ENCODE results near the gene KATNAL2.
A peak's percentile ranks its signal among the peaks of the same experiment; 100 is the strongest.

The KATNAL2 gene

GRCh38 chr18:46917108-46917802, at the start of gene KATNAL2, which contains the start of gene PIAS2:
Gene KATNAL2, plus strand, starts transcription at chr18:46917602. Its CDS starts 29,271 bp downstream, at chr18:46946873.
Gene PIAS2, minus strand, starts transcription at chr18:46917507. Its CDS starts 162 bp downstream, at chr18:46917345.
- peak; percentile 48 for DNase-seq

- no peak for DNase-seq
Measured at GRCh38 chr18:46868169-46868921, 49.1 kb upstream of the KATNAL2 start.

GRCh38 chr18:46877329-46877987, 39.9 kb upstream of the KATNAL2 start:
- DNase-seq, result no peak

GRCh38 chr18:46883180-46883579, 34.2 kb upstream of the KATNAL2 start:
- DNase-seq, result no peak

GRCh38 chr18:46886893-46887292, 30.5 kb upstream of the KATNAL2 start:
- DNase-seq, result no peak

GRCh38 chr18:46888965-46889364, 28.4 kb upstream of the KATNAL2 start:
- DNase-seq, result no peak

- DNase-seq, result no peak
Measured at GRCh38 chr18:46891742-46892214, 25.6 kb upstream of the KATNAL2 start.

GRCh38 chr18:46892842-46893241, 24.6 kb upstream of the KATNAL2 start:
- DNase-seq, result no peak

- DNase-seq, result no peak
Measured at GRCh38 chr18:46893360-46893759, 24.0 kb upstream of the KATNAL2 start.

- DNase-seq, result no peak
Measured at GRCh38 chr18:46894124-46894523, 23.3 kb upstream of the KATNAL2 start.

- no peak for DNase-seq
Measured at GRCh38 chr18:46899274-46899948, 18.0 kb upstream of the KATNAL2 start.

- DNase-seq, result no peak
Measured at GRCh38 chr18:46903406-46903805, 14.0 kb upstream of the KATNAL2 start.

GRCh38 chr18:46909497-46909896, 7.9 kb upstream of the KATNAL2 start:
- no peak for DNase-seq

GRCh38 chr18:46910856-46911255, 6.5 kb upstream of the KATNAL2 start:
- no peak for DNase-seq

- no peak for DNase-seq
Measured at GRCh38 chr18:46915800-46916550, 1.4 kb upstream of the KATNAL2 start.

- DNase-seq, result no peak
Measured at GRCh38 chr18:46916551-46917107, 773 bp upstream of the KATNAL2 start.

- DNase-seq, result no peak
Measured at GRCh38 chr18:46917803-46918600, 600 bp downstream of the KATNAL2 start.

GRCh38 chr18:46920067-46920466, 2.7 kb downstream of the KATNAL2 start:
- DNase-seq, result no peak

- no peak for DNase-seq
Measured at GRCh38 chr18:46920653-46921052, 3.3 kb downstream of the KATNAL2 start.

- DNase-seq, result no peak
Measured at GRCh38 chr18:46939337-46939963, 22.0 kb downstream of the KATNAL2 start.

Measured in SHP77 treated with DMSO at 0.1 percent for 48 hours (cell line).